ENCODE measurements around the gene OR51A7. TPM values are rescaled to one million over a fixed set of nuclear protein-coding genes. Genes with fewer than 3 reads are reported as not detected.
"Not testable (repeated sequence)": the region's sequence is repeated elsewhere in the genome, so short reads cannot be mapped to it uniquely, and the experiment has no call there.

The OR51A7 gene
- total RNA-seq, 1 donor from 2014 or later = not detected

DNA sequence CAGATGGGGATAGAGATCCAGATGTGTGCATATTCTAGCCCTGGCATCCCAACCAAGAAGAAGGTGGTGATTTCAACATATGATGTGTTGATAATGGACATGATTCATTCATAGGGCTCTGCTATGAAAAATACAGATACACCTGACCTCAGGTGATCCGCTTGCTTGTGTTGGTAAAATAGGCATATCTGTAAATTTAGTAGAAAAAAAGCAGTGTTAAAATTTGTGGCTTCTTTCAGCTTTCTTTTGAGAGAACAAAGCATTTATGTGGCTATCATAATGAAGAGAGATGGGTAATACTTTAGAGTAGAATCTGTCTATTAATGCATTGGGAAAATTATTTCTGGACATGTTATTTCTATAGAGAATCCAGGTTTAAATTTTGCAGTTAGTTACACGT lies 52.0 kb downstream of the OR51A7 start, which contains the start of gene OR51A2:
Gene OR51A2 (minus strand): TSS at position 101 of the 400 bp plus-strand sequence. CDS start 0 bp downstream, at position 101.
- not testable (repeated sequence) for DNase-seq (ENCODE audit: low spot score)

DNA sequence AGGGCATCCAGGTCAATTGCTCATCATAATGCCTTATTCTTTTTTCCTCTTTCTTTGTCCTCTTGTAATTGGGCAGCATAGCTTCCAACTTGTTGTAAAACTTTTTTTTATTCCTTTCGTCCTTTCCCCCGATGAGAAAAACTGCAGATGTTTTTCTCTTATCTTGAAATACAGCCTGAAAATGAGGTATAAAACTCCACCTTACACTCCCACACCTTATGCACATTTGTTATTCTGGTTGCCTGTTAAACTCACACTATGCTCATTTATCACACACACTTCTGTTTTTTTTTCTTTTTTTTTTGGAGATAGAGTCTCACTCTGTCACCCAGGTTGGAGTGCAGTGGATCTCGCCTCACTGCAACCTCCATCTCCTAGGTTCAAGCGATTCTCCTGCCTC lies 53.8 kb downstream of the OR51A7 start:
- DNase-seq (ENCODE audit: low spot score) = no peak

Other genes with a start within 250 kb of the OR51A7 start
- gene OR51E2, start 205.9 kb upstream of the OR51A7 start, total RNA-seq = not detected
- not detected for gene MMP26, start 199.0 kb upstream of the OR51A7 start, total RNA-seq
- not detected for gene OR51F1, start 133.8 kb upstream of the OR51A7 start, total RNA-seq
- gene OR52R1, start 99.4 kb upstream of the OR51A7 start, total RNA-seq = not detected
- not detected for gene OR51F2, start 82.5 kb upstream of the OR51A7 start, total RNA-seq
- gene OR51S1, start 54.6 kb upstream of the OR51A7 start, total RNA-seq = not detected
- gene OR51T1, start 21.9 kb upstream of the OR51A7 start, total RNA-seq = not detected
- gene OR51G2, start 15.6 kb downstream of the OR51A7 start, total RNA-seq = not detected
- gene OR51G1, start 20.6 kb downstream of the OR51A7 start, total RNA-seq = not detected
- not detected for gene OR51A4, start 43.8 kb downstream of the OR51A7 start, total RNA-seq
- gene OR51A2, start 51.9 kb downstream of the OR51A7 start, total RNA-seq = not detected
- gene OR51L1, start 91.1 kb downstream of the OR51A7 start, total RNA-seq = not detected
- not detected for gene OR52J3, start 142.7 kb downstream of the OR51A7 start, total RNA-seq
- not detected for gene OR52E2, start 155.8 kb downstream of the OR51A7 start, total RNA-seq
- not detected for gene OR52E1, start 165.8 kb downstream of the OR51A7 start, total RNA-seq
- not detected for gene OR52A5, start 234.6 kb downstream of the OR51A7 start, total RNA-seq